BJ (cell line): ENCODE results near the gene PPWD1. TPM values are rescaled to one million over a fixed set of nuclear protein-coding genes. Genes with fewer than 3 reads are reported as not detected.
"Not testable (repeated sequence)": the region's sequence is repeated elsewhere in the genome, so short reads cannot be mapped to it uniquely, and the experiment has no call there.

Source experiments
- CTCF ChIA-PET: fragments of 350-600 bp; formaldehyde crosslinking; extraction: SDS; loops from one replicate; lab custom pipeline; 2021; ENCODE audit warnings: antibody characterized with exemption, inconsistent platforms; lab: Yijun Ruan, JAX
- POLR2A ChIA-PET: fragments of 300-600 bp; sonication (Branson Sonifier 250); formaldehyde crosslinking; extraction: SDS; loops from one replicate; lab custom pipeline; 2021; ENCODE audit warnings: antibody characterized with exemption; lab: Charles Lee
- DNase-seq: peaks from one replicate; pipeline ENCODE4 v3.0.0-alpha.2; 2011; ENCODE audit warnings: low read depth
- H3K27me3 ChIP-seq: 2 replicates; pipeline ENCODE4 v1.6.0; 2011; ENCODE audit warnings: low read length; ENCODE audit not compliant: control insufficient read depth, insufficient read depth
- H3K36me3 ChIP-seq: 2 replicates; pipeline ENCODE4 v1.5.1; 2011; ENCODE audit warnings: low read length; ENCODE audit not compliant: control insufficient read depth, insufficient read depth
- H3K4me3 ChIP-seq: 2 replicates; pipeline ENCODE4 v1.5.1; 2011; ENCODE audit warnings: low read depth, mild to moderate bottlenecking, control low read depth, low read length
- polyA plus RNA-seq: library from polyadenylated mRNA; depleted of rRNA; stranded (reverse); fragments of >200 nt; gene quantifications from 2 replicates; pipeline ENCODE4 v1.2.3, GENCODE V29; 2011
- TF ChIP-seq, protein P1 (sequence below): IDR thresholded peaks from 2 replicates; pipeline ENCODE4 v1.5.1; 2011; ENCODE audit warnings: low read depth, mild to moderate bottlenecking, control low read depth, inconsistent platforms, low read length, moderate library complexity; ENCODE audit not compliant: insufficient read depth

PPWD1 gene
- polyA plus RNA-seq, 1 experiment: 2.5 TPM

DNA sequence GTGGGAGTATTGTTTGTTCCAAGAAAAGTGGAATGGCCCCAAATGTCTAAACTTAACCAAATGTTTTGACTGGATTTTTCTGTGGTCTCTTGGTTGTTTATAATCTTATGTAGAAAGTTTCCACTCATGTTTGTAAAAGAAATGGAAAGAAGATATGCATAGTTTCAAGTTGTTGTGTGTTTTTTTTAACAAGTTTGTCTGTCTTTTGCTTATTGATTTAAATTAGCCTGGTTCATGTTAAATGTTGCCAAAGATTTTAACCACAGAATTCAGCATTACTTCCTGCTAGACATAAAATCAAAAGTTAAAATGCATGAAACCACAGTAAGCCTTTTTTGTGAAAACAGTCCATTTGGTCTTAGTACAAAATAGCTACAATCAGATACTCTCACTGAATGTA is 14.0 kb downstream of the PPWD1 start:
- CTCF ChIA-PET: interaction anchor here (0.7 kb wide), 1 partner anchor 775 kb away, joined by 3 read pairs; no protein-coding TSS in a partner anchor
- H3K27me3 ChIP-seq: no peaks in the 10 kb centered on the region
- H3K36me3 ChIP-seq: peaks cover 5% of the 10 kb centered on the region; the same call in 1 of the 2 replicates
- no peak for DNase-seq
- POLR2A ChIA-PET: interaction anchor here (0.6 kb wide), 1 partner anchor 13 kb away, joined by 3 read pairs; no protein-coding TSS in a partner anchor
- H3K4me3 ChIP-seq: no peak overlapping the region
- TF ChIP-seq, protein P1, sequence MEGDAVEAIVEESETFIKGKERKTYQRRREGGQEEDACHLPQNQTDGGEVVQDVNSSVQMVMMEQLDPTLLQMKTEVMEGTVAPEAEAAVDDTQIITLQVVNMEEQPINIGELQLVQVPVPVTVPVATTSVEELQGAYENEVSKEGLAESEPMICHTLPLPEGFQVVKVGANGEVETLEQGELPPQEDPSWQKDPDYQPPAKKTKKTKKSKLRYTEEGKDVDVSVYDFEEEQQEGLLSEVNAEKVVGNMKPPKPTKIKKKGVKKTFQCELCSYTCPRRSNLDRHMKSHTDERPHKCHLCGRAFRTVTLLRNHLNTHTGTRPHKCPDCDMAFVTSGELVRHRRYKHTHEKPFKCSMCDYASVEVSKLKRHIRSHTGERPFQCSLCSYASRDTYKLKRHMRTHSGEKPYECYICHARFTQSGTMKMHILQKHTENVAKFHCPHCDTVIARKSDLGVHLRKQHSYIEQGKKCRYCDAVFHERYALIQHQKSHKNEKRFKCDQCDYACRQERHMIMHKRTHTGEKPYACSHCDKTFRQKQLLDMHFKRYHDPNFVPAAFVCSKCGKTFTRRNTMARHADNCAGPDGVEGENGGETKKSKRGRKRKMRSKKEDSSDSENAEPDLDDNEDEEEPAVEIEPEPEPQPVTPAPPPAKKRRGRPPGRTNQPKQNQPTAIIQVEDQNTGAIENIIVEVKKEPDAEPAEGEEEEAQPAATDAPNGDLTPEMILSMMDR: no peak

DNA sequence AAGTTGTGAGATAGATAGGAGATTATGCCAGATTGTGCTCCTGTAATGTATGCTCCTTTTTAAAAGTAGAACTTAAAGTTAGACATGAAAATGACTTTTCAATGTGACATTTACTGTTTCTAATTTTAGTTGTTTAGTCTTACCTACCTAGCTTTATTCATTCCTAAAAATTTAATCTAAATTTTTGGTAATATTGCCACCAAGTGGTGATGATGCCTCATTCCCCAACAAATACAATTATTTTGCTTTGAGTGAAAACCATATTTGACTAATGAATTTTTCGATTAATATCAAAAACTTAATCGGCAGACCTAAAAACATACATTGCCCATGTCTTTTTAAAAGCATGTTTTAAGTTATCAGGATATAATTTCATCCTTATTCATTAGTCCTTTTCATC is 25.6 kb downstream of the PPWD1 start:
- no peak for DNase-seq
- CTCF ChIA-PET: interaction anchor here (0.6 kb wide), 1 partner anchor 71 kb away, joined by 3 read pairs; no protein-coding TSS in a partner anchor
- TF ChIP-seq, protein P1: no peak

DNA sequence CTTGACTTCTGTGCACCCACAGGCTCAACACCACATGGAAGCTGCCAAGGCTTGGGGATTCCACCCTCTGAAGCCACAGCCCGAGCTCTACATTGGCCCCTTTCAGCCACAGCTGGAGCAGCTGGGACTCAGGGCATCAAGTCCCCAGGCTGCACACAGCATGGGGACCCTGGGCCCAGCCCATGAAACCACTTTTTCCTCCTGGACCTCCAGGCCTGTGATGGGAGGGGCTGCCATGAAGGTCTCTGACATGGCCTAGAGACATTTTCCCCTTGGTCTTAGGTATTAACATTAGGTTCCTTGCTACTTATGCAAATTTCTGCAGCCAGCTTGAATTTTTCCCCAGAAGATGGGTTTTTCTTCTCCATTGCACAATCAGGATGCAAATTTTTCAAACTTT is 38.7 kb downstream of the PPWD1 start:
- H3K27me3 ChIP-seq, H3K4me3 ChIP-seq, H3K36me3 ChIP-seq, DNase-seq, POLR2A ChIA-PET: not testable (repeated sequence)
- CTCF ChIA-PET: interaction anchor here (0.9 kb wide), 1 partner anchor 11 kb away, joined by 3 read pairs; no protein-coding TSS in a partner anchor

More for the DNA sequence above, 25.6 kb downstream of the PPWD1 start:
- Histone ChIP-seq H3K36me3 (peaks cover 9% of the 10 kb centered on the region), H3K27me3 (no peaks in the 10 kb centered on the region), H3K4me3 (no peak overlapping the region)
- POLR2A ChIA-PET: no interaction called here

DNA sequence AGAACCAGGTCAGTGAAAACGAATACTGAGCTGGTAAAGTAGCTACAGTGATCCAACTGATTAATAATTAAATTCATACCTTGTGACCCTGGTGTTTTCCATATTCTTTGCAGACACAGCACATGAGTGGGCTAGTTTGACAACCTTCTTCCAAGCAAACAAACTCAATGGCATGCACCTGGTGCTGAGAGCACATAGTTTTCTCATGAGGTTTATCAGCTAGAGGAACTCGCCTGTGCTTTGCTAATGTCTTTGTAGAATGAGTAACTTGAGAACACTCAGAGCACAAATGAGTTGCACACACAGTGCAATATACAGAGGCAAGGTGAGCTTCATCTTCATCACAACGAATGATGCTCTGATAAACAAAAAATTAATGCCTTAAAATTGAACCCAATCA is 48.4 kb downstream of the PPWD1 start:
- POLR2A ChIA-PET: no interaction called here
- no peak for DNase-seq
- Histone ChIP-seq H3K36me3 (peaks cover 10% of the 10 kb centered on the region), H3K4me3 (no peak overlapping the region), H3K27me3 (no peaks in the 10 kb centered on the region)
- CTCF ChIA-PET: interaction anchor here (0.6 to 1.6 kb wide), 2 partner anchors 11 to 17 kb away, joined by 4 to 5 read pairs; no protein-coding TSS in a partner anchor
- TF ChIP-seq, protein P1: no peak

DNA sequence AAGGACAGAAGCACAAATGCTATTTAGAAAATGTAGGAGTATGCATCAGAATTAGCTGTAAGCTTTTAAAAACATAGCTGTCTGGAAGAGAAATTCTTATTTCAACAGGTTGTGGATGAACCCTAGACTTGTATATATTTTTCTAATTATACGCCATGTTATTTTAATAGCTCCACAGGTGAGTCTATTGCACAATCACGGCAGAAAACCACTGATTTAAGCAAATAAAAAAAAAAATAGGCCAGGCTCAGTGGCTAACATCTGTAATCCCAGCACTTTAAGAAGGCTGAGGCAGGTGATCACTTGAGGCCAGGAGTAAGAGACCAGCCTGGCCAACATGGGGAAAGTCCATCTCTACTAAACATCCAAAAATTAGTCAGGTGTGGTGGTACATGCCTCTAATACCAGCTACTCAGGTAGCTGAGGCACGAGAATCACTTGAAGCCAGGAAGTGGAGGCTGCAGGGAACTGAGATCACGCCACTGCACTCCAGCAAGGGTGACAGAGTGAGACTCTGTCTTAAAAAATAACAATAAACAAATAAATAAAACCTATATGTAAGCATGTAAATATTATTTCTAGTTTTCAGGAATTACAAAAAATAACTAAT is 49.3 kb downstream of the PPWD1 start:
- DNase-seq: no peak
- Histone ChIP-seq H3K36me3 (peaks cover 10% of the 10 kb centered on the region), H3K4me3 (no peak overlapping the region), H3K27me3 (no peaks in the 10 kb centered on the region)
- CTCF ChIA-PET: interaction anchor here (1.6 kb wide), 1 partner anchor 12 kb away, joined by 5 read pairs; no protein-coding TSS in a partner anchor
- TF ChIP-seq, protein P1: no peak
- POLR2A ChIA-PET: no interaction called here

DNA sequence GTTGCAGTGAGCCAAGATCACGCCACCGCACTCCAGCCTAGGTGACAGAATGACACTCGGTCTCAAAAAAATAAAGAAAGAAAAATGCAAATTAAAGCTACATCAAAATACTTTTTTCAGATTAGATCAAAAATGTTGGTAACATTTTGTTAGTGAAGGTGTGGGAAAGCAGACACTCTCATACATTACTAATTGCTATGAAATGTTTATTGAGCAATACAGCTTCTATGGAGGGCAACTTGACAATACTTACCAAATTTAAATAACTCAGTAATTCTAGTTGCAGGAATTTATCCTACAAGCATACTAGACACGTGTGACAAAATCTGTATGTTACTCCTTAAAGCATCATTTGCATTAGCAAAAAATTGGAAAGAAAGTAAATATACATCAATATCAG is 56.9 kb downstream of the PPWD1 start:
- TF ChIP-seq, protein P1: no peak
- no peak for DNase-seq
- no peak overlapping the region for H3K4me3 ChIP-seq
- peaks cover 3% of the 10 kb centered on the region for H3K36me3 ChIP-seq
- POLR2A ChIA-PET: no interaction called here
- H3K27me3 ChIP-seq: no peaks in the 10 kb centered on the region
- CTCF ChIA-PET: interaction anchor here (0.6 kb wide), 1 partner anchor 9 kb away, joined by 3 read pairs; no protein-coding TSS in a partner anchor

DNA sequence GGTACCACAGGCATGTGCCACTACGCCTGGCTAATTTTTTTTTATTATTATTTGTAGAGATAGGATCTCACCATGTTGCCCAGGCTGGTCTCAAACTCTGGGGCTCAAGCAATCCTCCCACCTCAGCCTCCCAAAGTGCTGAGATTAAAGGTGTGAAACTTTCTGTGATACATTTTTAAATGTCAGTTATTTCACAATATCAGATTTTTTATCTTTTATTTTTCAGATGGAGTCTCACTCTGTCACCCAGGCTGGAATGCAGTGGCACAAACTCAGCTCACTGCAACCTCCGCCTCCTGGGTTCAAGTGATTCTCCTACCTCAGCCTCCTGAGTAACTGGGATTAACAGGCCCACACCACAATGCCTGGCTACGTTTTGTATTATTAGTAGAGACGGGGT is 58.9 kb downstream of the PPWD1 start:
- H3K4me3 ChIP-seq, H3K27me3 ChIP-seq, CTCF ChIA-PET, H3K36me3 ChIP-seq, DNase-seq, POLR2A ChIA-PET: not testable (repeated sequence)
